HepG2 (cell line): ENCODE data around the gene SAPCD1. TPM values are rescaled to one million over a fixed set of nuclear protein-coding genes. Genes with fewer than 3 reads are reported as not detected.

ENCODE experiments used
- CBFB ChIP-seq: sonication (generic); formaldehyde crosslinking; IDR thresholded peaks from 2 replicates; pipeline ENCODE4 v1.4.0; 2020; ENCODE audit warnings: missing genetic modification reagents
- GTF2F1 ChIP-seq: fragments of 150-350 bp; IDR thresholded peaks from 2 replicates; pipeline ENCODE4 v1.6.1; 2014; ENCODE audit warnings: low read length
- GZF1 ChIP-seq: sonication (generic); formaldehyde crosslinking; IDR thresholded peaks from 2 replicates; pipeline ENCODE4 v1.5.1; 2020; ENCODE audit warnings: mild to moderate bottlenecking, missing genetic modification reagents
- MAFG ChIP-seq: sonication (generic); formaldehyde crosslinking; IDR thresholded peaks from 2 replicates; pipeline ENCODE4 v1.5.1; 2020; ENCODE audit warnings: mild to moderate bottlenecking, missing genetic modification reagents
- MED13 ChIP-seq: sonication (generic); formaldehyde crosslinking; IDR thresholded peaks from 2 replicates; pipeline ENCODE4 v1.5.0; 2020; ENCODE audit warnings: missing genetic modification reagents
- NFE2L1 ChIP-seq: sonication (generic); formaldehyde crosslinking; IDR thresholded peaks from 2 replicates; pipeline ENCODE4 v1.4.0; 2020; ENCODE audit warnings: missing genetic modification reagents, mild to moderate bottlenecking, borderline replicate concordance
- ONECUT2 ChIP-seq: sonication (generic); formaldehyde crosslinking; IDR thresholded peaks from 2 replicates; pipeline ENCODE4 v1.4.0; 2020; ENCODE audit warnings: missing genetic modification reagents
- SOX6 ChIP-seq, 2 experiments: fragments of 450-650 bp in 1 of 2; sonication (generic) in 1 of 2; formaldehyde crosslinking in 1 of 2; IDR thresholded peaks; 2 replicates each; pipeline versions ENCODE4 v1.4.0 to v1.6.1; 2017 to 2020; ENCODE audit warnings: antibody characterized with exemption in 1 of 2, mild to moderate bottlenecking in 1 of 2, missing genetic modification reagents in 1 of 2
- SRSF9 ChIP-seq: fragments of 200-400 bp; formaldehyde crosslinking; IDR thresholded peaks from 2 replicates; pipeline ENCODE4 v1.6.1; 2018; ENCODE audit warnings: borderline replicate concordance, mild to moderate bottlenecking, low read depth, low read length; ENCODE audit not compliant: insufficient read depth, poor library complexity, severe bottlenecking
- U2AF1 ChIP-seq: fragments of 200-400 bp; formaldehyde crosslinking; optimal IDR thresholded peaks from 2 replicates; pipeline ENCODE3; 2017; ENCODE audit warnings: mild to moderate bottlenecking, low read depth, low read length
- ZBTB7B ChIP-seq: sonication (generic); formaldehyde crosslinking; IDR thresholded peaks from 2 replicates; pipeline ENCODE4 v1.4.0; 2020; ENCODE audit warnings: missing genetic modification reagents
- ZNF382 ChIP-seq: sonication (generic); formaldehyde crosslinking; IDR thresholded peaks from 2 replicates; pipeline ENCODE4 v1.5.0; 2020; ENCODE audit warnings: missing genetic modification reagents, mild to moderate bottlenecking, borderline replicate concordance
- ZNF619 ChIP-seq: sonication (generic); formaldehyde crosslinking; IDR thresholded peaks from 2 replicates; pipeline ENCODE4 v1.4.0; 2020; ENCODE audit warnings: mild to moderate bottlenecking, missing genetic modification reagents
- ZNF773 ChIP-seq: sonication (generic); formaldehyde crosslinking; IDR thresholded peaks from 2 replicates; pipeline ENCODE4 v1.4.0; 2020; ENCODE audit warnings: missing genetic modification reagents, borderline replicate concordance
- polyA plus RNA-seq, 8 experiments: library from polyadenylated mRNA; depleted of rRNA in 3 of 8; stranded (reverse) in 7 of 8; unstranded in 1 of 8; fragments of >200 nt; fragmentation: Illumina TruSeq in 4 of 8; extraction: Trizol in 4 of 8; gene quantifications; 2 replicates each; pipeline versions ENCODE4 v1.2.1 to v1.2.3, GENCODE V29; 2011 to 2016; ENCODE audit warnings: low read depth in 4 of 8, missing spikeins in 1 of 8, mixed read lengths in 1 of 8; ENCODE audit not compliant: insufficient read depth in 1 of 8
- total RNA-seq, 5 experiments: library from RNA; depleted of rRNA; stranded (reverse); fragments of >200 nt; fragmentation: Illumina TruSeq; extraction: Trizol; gene quantifications; 2 replicates each; pipeline ENCODE4 v1.2.3, GENCODE V29; 2016; ENCODE audit warnings: low read depth in 1 of 5
- TF ChIP-seq, protein P1 (sequence below): conservative IDR thresholded peaks from 2 replicates; pipeline ENCODE4 v1.6.1; 2018; ENCODE audit warnings: missing genetic modification reagents
- TF ChIP-seq, protein P2 (sequence below): sonication (generic); formaldehyde crosslinking; IDR thresholded peaks from 2 replicates; pipeline ENCODE4 v1.8.0; 2022; ENCODE audit warnings: mild to moderate bottlenecking, missing genetic modification reagents, moderate library complexity
- TF ChIP-seq, protein P3 (sequence below): sonication (generic); formaldehyde crosslinking; IDR thresholded peaks from 2 replicates; pipeline ENCODE4 v1.4.0; 2020; ENCODE audit warnings: missing genetic modification reagents
- TF ChIP-seq, protein P4 (sequence below): sonication (generic); formaldehyde crosslinking; IDR thresholded peaks from 2 replicates; pipeline ENCODE4 v1.8.1; 2023; ENCODE audit warnings: missing genetic modification reagents, inconsistent platforms, borderline replicate concordance

The SAPCD1 gene
- total and polyA plus RNA-seq, 2 of the 13 experiments (the other 11 are each of a cell fraction or from before 2014, with no cell fraction given), result 2.5 to 3.9 TPM

DNA sequence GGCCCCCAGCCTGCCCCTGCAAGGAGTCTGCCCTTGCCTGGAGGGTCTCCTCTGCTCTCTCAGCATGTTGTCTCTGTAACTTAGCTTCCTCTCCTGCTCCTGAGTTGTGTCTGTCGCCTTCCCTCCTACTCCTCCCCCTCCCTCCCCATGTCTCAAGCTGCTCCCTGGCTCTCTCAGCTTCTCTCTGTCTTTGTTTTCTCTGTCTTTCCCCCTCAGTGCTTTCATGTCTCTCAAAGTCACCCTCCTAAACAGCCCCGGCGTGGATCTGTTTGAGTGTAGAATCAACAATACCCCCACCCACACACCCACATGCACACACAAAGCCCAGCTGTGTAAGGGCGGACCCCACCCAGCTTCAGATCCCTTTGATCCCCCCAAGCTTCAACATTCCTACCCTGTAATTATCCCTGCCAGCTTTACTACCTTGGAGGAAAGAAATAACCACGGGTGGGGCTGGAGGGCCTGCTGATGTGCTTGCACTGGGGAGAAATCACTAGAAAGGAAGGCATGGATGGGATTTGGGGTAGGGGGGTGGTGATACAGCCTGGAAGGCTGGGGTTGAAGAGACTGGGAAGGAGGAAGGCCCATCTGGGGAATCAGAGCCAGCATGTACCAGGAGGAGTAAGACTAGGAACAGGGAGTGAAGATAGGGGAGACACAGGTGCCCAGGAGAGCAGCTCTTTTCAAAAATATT is 48.3 kb upstream of the SAPCD1 start (continued):
- TF ChIP-seq, protein P1, sequence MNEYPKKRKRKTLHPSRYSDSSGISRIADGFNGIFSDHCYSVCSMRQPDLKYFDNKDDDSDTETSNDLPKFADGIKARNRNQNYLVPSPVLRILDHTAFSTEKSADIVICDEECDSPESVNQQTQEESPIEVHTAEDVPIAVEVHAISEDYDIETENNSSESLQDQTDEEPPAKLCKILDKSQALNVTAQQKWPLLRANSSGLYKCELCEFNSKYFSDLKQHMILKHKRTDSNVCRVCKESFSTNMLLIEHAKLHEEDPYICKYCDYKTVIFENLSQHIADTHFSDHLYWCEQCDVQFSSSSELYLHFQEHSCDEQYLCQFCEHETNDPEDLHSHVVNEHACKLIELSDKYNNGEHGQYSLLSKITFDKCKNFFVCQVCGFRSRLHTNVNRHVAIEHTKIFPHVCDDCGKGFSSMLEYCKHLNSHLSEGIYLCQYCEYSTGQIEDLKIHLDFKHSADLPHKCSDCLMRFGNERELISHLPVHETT (CRISPR knock-in tag), result no peak
- TF ChIP-seq GTF2F1, result no peak
- TF ChIP-seq ZBTB7B (CRISPR knock-in tag), result no peak
- TF ChIP-seq MED13, result no peak
- TF ChIP-seq ZNF773 (CRISPR knock-in tag), result no peak
- no peak for TF ChIP-seq SRSF9
- TF ChIP-seq U2AF1, result no peak
- TF ChIP-seq, protein P2, sequence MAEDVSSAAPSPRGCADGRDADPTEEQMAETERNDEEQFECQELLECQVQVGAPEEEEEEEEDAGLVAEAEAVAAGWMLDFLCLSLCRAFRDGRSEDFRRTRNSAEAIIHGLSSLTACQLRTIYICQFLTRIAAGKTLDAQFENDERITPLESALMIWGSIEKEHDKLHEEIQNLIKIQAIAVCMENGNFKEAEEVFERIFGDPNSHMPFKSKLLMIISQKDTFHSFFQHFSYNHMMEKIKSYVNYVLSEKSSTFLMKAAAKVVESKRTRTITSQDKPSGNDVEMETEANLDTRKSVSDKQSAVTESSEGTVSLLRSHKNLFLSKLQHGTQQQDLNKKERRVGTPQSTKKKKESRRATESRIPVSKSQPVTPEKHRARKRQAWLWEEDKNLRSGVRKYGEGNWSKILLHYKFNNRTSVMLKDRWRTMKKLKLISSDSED (CRISPR knock-in tag), result no peak
- TF ChIP-seq, protein P3, sequence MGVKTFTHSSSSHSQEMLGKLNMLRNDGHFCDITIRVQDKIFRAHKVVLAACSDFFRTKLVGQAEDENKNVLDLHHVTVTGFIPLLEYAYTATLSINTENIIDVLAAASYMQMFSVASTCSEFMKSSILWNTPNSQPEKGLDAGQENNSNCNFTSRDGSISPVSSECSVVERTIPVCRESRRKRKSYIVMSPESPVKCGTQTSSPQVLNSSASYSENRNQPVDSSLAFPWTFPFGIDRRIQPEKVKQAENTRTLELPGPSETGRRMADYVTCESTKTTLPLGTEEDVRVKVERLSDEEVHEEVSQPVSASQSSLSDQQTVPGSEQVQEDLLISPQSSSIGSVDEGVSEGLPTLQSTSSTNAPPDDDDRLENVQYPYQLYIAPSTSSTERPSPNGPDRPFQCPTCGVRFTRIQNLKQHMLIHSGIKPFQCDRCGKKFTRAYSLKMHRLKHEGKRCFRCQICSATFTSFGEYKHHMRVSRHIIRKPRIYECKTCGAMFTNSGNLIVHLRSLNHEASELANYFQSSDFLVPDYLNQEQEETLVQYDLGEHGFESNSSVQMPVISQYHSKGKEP (CRISPR knock-in tag), result no peak
- TF ChIP-seq ZNF619 (CRISPR knock-in tag), result no peak
- TF ChIP-seq, protein P4, sequence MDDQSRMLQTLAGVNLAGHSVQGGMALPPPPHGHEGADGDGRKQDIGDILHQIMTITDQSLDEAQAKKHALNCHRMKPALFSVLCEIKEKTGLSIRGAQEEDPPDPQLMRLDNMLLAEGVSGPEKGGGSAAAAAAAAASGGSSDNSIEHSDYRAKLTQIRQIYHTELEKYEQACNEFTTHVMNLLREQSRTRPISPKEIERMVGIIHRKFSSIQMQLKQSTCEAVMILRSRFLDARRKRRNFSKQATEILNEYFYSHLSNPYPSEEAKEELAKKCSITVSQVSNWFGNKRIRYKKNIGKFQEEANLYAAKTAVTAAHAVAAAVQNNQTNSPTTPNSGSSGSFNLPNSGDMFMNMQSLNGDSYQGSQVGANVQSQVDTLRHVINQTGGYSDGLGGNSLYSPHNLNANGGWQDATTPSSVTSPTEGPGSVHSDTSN (CRISPR knock-in tag), result no peak
- TF ChIP-seq NFE2L1, result no peak
- no peak for TF ChIP-seq ZNF382 (CRISPR knock-in tag)
- no peak for TF ChIP-seq MAFG (CRISPR knock-in tag)
- TF ChIP-seq SOX6 (IDR thresholded peaks at IDR 0.05), result no peak
- peak; percentile 6 for TF ChIP-seq SOX6 (CRISPR knock-in tag; IDR thresholded peaks at IDR 0.05)
- no peak for TF ChIP-seq ONECUT2 (CRISPR knock-in tag)
- TF ChIP-seq CBFB, result no peak
- no peak for TF ChIP-seq GZF1
